ENCODE measurements around the gene THUMPD3.

- TF ChIP-seq CTCF (IDR thresholded peaks at IDR 0.05) (no peak), EP300 (IDR thresholded peaks at IDR 0.05) (no peak)
Measured at GRCh38 chr3:9390265-9390888, 27.5 kb downstream of the THUMPD3 start.

Data from upper lobe of left lung (tissue), 4 donors.